DMS 273 treated with DMSO at 0.1 percent for 48 hours (cell line): Measurements from ENCODE around the gene CMIP.

Experiments used
- DNase-seq: peaks from one replicate; lab custom pipeline; 2025; lab: John Stamatoyannopoulos, UW

Gene CMIP

GRCh38 chr16:81551151-81551808, 106.7 kb downstream of the CMIP start:
- no peak for DNase-seq

GRCh38 chr16:81551821-81552304, 107.3 kb downstream of the CMIP start:
- no peak for DNase-seq

GRCh38 chr16:81552743-81553079, 108.1 kb downstream of the CMIP start:
- DNase-seq: no peak

GRCh38 chr16:81553080-81553813, 108.6 kb downstream of the CMIP start:
- DNase-seq: no peak

- DNase-seq: no peak
These were observed 109.4 kb downstream of the CMIP start for GRCh38 chr16:81553814-81554675.

- no peak for DNase-seq
These were observed 110.4 kb downstream of the CMIP start for GRCh38 chr16:81554979-81555378.

GRCh38 chr16:81555660-81556059, 111.1 kb downstream of the CMIP start:
- DNase-seq: no peak

GRCh38 chr16:81556715-81557284, 112.2 kb downstream of the CMIP start:
- DNase-seq: no peak

GRCh38 chr16:81558077-81558443, 113.5 kb downstream of the CMIP start:
- DNase-seq: no peak

- no peak for DNase-seq
These were observed 114.0 kb downstream of the CMIP start for GRCh38 chr16:81558444-81559175.

- no peak for DNase-seq
These were observed 116.5 kb downstream of the CMIP start for GRCh38 chr16:81560979-81561657.

GRCh38 chr16:81562174-81562849, 117.7 kb downstream of the CMIP start:
- no peak for DNase-seq

GRCh38 chr16:81562926-81563325, 118.3 kb downstream of the CMIP start:
- no peak for DNase-seq

- no peak for DNase-seq
These were observed 119.9 kb downstream of the CMIP start for GRCh38 chr16:81564421-81564911.

- DNase-seq: no peak
These were observed 120.9 kb downstream of the CMIP start for GRCh38 chr16:81565321-81566028.

GRCh38 chr16:81566086-81567007, 121.7 kb downstream of the CMIP start:
- no peak for DNase-seq

- DNase-seq: no peak
These were observed 122.5 kb downstream of the CMIP start for GRCh38 chr16:81567087-81567486.

GRCh38 chr16:81567987-81568748, 123.6 kb downstream of the CMIP start:
- no peak for DNase-seq
